ENCODE data around the gene LDLRAD3. TPM values are rescaled to one million over a fixed set of nuclear protein-coding genes. Genes with fewer than 3 reads are reported as not detected.

Gene LDLRAD3
- total RNA-seq, 1 experiment from 2014 or later: 19.0 TPM

GRCh38 chr11:36060926-36061325, 117.1 kb downstream of the LDLRAD3 start:
- no peak overlapping the region for H3K9ac ChIP-seq (ENCODE audit: low read length)
- DNase-seq (ENCODE audit: low read depth, low spot score) (no peak), ATAC-seq (no peak)
- no peaks in the 10 kb centered on the region; a peak in 1 of 4 replicates for H3K9me3 ChIP-seq (ENCODE audit: control insufficient read depth in 1 of 2, insufficient read depth in 1 of 2, low read depth in 1 of 2, low read length in 2 of 2)
- RAD21 ChIA-PET (ENCODE audit: low non-redundant PET in 1 of 2, low total read pairs in 2 of 2, uncharacterized antibody in 2 of 2, unreplicated experiment in 2 of 2): no interaction called here
- CTCF ChIA-PET: interaction anchor here (1.6 kb wide), 1 partner anchor 239 kb away, joined by 5 read pairs; no protein-coding TSS in a partner anchor
- H2AFZ ChIP-seq (ENCODE audit: low read depth, low read length, poor library complexity, severe bottlenecking): no peak overlapping the region
- H3K4me2 ChIP-seq (ENCODE audit: low read length): no peak overlapping the region
- H3K36me3 ChIP-seq (ENCODE audit: control insufficient read depth in 1 of 2, insufficient read depth in 2 of 2, low read length in 2 of 2): 0 out of 4 replicates have a peak, but pooled peaks cover 0 to 5% of the 10 kb centered on the region in 2 experiments
- no peaks in the 10 kb centered on the region for H3K9me2 ChIP-seq (ENCODE audit: insufficient read depth)
- no peak overlapping the region for H3K27ac ChIP-seq (ENCODE audit: low read depth, low read length)
- no peaks in the 10 kb centered on the region for H3K79me2 ChIP-seq (ENCODE audit: insufficient read depth, low read length)
- POLR2A ChIA-PET: no interaction called here
- intact Hi-C loops (cut with micrococcal nuclease): no loop called here
- H3K27me3 ChIP-seq (ENCODE audit: insufficient read depth, low read length): no peaks in the 10 kb centered on the region
- H4K20me1 ChIP-seq (ENCODE audit: insufficient read depth): no peaks in the 10 kb centered on the region
- no TSS peak for BruUV-seq (replicated peaks)
- TF ChIP-seq, protein P1, sequence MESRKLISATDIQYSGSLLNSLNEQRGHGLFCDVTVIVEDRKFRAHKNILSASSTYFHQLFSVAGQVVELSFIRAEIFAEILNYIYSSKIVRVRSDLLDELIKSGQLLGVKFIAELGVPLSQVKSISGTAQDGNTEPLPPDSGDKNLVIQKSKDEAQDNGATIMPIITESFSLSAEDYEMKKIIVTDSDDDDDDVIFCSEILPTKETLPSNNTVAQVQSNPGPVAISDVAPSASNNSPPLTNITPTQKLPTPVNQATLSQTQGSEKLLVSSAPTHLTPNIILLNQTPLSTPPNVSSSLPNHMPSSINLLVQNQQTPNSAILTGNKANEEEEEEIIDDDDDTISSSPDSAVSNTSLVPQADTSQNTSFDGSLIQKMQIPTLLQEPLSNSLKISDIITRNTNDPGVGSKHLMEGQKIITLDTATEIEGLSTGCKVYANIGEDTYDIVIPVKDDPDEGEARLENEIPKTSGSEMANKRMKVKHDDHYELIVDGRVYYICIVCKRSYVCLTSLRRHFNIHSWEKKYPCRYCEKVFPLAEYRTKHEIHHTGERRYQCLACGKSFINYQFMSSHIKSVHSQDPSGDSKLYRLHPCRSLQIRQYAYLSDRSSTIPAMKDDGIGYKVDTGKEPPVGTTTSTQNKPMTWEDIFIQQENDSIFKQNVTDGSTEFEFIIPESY (IDR thresholded peaks at IDR 0.05; ENCODE audit: extremely low read depth, insufficient replicate concordance, low read length): no peak
- TF ChIP-seq ELF1 (IDR thresholded peaks at IDR 0.05; ENCODE audit: borderline replicate concordance, low read depth) (no peak), RAD21 (IDR thresholded peaks at IDR 0.05; ENCODE audit: low read depth) (no peak)
- no peaks in the 10 kb centered on the region for H3K4me1 ChIP-seq (ENCODE audit: control insufficient read depth in 1 of 2, insufficient read depth in 2 of 2, low read length in 2 of 2)
- no peak overlapping the region for H3K4me3 ChIP-seq (replicated peaks in 1 of 2; ENCODE audit: low read depth in 1 of 2, low read length in 2 of 2)

DNA sequence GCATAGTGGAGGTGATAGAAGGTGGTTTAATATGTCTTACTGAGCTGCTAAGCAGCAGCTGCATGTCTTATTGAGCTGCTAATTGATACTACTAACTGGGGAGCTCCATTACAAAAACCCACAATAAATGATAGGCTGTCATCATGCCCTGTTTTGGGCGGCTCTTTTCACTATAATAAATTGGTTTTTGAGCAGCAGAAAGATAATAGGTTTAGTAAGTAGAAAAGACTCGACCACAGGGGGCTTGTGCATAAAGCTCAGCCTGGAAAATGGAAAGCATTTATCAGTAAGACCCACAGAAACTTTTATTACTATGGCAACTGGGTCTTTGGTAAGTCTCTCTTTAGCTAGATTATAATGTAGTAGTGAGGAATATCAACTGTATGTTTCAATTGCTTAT, 117.6 kb downstream of the LDLRAD3 start:
- no peaks in the 10 kb centered on the region for H3K9me2 ChIP-seq (ENCODE audit: insufficient read depth)
- intact Hi-C loops (cut with micrococcal nuclease): no loop called here
- H3K79me2 ChIP-seq (ENCODE audit: insufficient read depth, low read length): no peaks in the 10 kb centered on the region
- ATAC-seq: no peak
- H3K4me3 ChIP-seq (replicated peaks in 1 of 2; ENCODE audit: low read depth in 1 of 2, low read length in 2 of 2): no peak overlapping the region
- H3K9me3 ChIP-seq (ENCODE audit: control insufficient read depth in 1 of 2, insufficient read depth in 1 of 2, low read depth in 1 of 2, low read length in 2 of 2): peaks cover under 1 to 2% of the 10 kb centered on the region in 2 experiments; a peak in 2 of 4 replicates
- no peak for TF ChIP-seq CEBPB (IDR thresholded peaks at IDR 0.05; ENCODE audit: low read depth)
- no peak for TF ChIP-seq SRF (IDR thresholded peaks at IDR 0.05; ENCODE audit: low read depth)
- no peak for TF ChIP-seq EZH2phosphoT487 (IDR thresholded peaks at IDR 0.05; ENCODE audit: borderline replicate concordance)
- TF ChIP-seq REST (IDR thresholded peaks at IDR 0.05; ENCODE audit: low read depth): no peak
- no peak for TF ChIP-seq CBX3 (IDR thresholded peaks at IDR 0.05; ENCODE audit: low read depth)
- no peak for TF ChIP-seq EGR1 (IDR thresholded peaks at IDR 0.05; ENCODE audit: low read depth)
- TF ChIP-seq SP1 (IDR thresholded peaks at IDR 0.05; ENCODE audit: low read depth): no peak
- TF ChIP-seq POLR2A (IDR thresholded peaks at IDR 0.05; ENCODE audit: borderline replicate concordance, extremely low read depth, insufficient read depth, insufficient read length): no peak
- TF ChIP-seq POLR2AphosphoS5 (IDR thresholded peaks at IDR 0.05; ENCODE audit: low read depth, low read length): no peak
- TF ChIP-seq SIN3A (IDR thresholded peaks at IDR 0.05; ENCODE audit: low read depth): no peak
- no peak for TF ChIP-seq EZH2 (IDR thresholded peaks at IDR 0.05)
- TF ChIP-seq FOSL1 (IDR thresholded peaks at IDR 0.05; ENCODE audit: low read depth): no peak
- no peak for TF ChIP-seq ZNF274 (IDR thresholded peaks at IDR 0.05; ENCODE audit: low read depth, low read length)
- H3K4me1 ChIP-seq (ENCODE audit: control insufficient read depth in 1 of 2, insufficient read depth in 2 of 2, low read length in 2 of 2): no peaks in the 10 kb centered on the region
- no peak overlapping the region for H3K4me2 ChIP-seq (ENCODE audit: low read length)
- no peaks in the 10 kb centered on the region for H4K20me1 ChIP-seq (ENCODE audit: insufficient read depth)
- no peak overlapping the region for H2AFZ ChIP-seq (ENCODE audit: low read depth, low read length, poor library complexity, severe bottlenecking)
- CTCF ChIA-PET: interaction anchor here (1.6 kb wide), 1 partner anchor 240 kb away, joined by 5 read pairs; no protein-coding TSS in a partner anchor
- no peak for DNase-seq (ENCODE audit: low read depth, low spot score)
- RAD21 ChIA-PET (ENCODE audit: low non-redundant PET in 1 of 2, low total read pairs in 2 of 2, uncharacterized antibody in 2 of 2, unreplicated experiment in 2 of 2): no interaction called here
- no peak overlapping the region for H3K9ac ChIP-seq (ENCODE audit: low read length)
- no peaks in the 10 kb centered on the region for H3K27me3 ChIP-seq (ENCODE audit: insufficient read depth, low read length)
- H3K27ac ChIP-seq (ENCODE audit: low read depth, low read length): no peak overlapping the region
- 0 out of 4 replicates have a peak, but pooled peaks cover 0 to 5% of the 10 kb centered on the region in 2 experiments for H3K36me3 ChIP-seq (ENCODE audit: control insufficient read depth in 1 of 2, insufficient read depth in 2 of 2, low read length in 2 of 2)
- no TSS peak for BruUV-seq (replicated peaks)
- POLR2A ChIA-PET: no interaction called here
